ENCODE results near the gene FGGY.

Gene FGGY

GRCh38 chr1:59262631-59263030 lies 34.3 kb upstream of the FGGY start:
- H3K4me3 ChIP-seq (ENCODE audit: low read depth, low read length), result no peak overlapping the region
- no peak for TF ChIP-seq CTCF (IDR thresholded peaks at IDR 0.05; ENCODE audit: low read depth, low read length)
- in situ Hi-C loops (cut with HindIII; ENCODE audit: low sequenced_read_pairs), result no loop called here
- no peak for DNase-seq (ENCODE audit: low read depth, low spot score)

GRCh38 chr1:59263111-59263510 lies 33.8 kb upstream of the FGGY start:
- in situ Hi-C loops (cut with HindIII; ENCODE audit: low sequenced_read_pairs), result no loop called here
- DNase-seq (ENCODE audit: low read depth, low spot score), result no peak
- TF ChIP-seq CTCF (IDR thresholded peaks at IDR 0.05; ENCODE audit: low read depth, low read length), result no peak
- H3K4me3 ChIP-seq (ENCODE audit: low read depth, low read length), result no peak overlapping the region

- in situ Hi-C loops (cut with HindIII; ENCODE audit: low sequenced_read_pairs), result no loop called here
- TF ChIP-seq CTCF (IDR thresholded peaks at IDR 0.05; ENCODE audit: low read depth, low read length), result no peak
- H3K4me3 ChIP-seq (ENCODE audit: low read depth, low read length), result no peak overlapping the region
These were observed 31.3 kb upstream of the FGGY start for GRCh38 chr1:59265622-59266021.

GRCh38 chr1:59266180-59266926 lies 30.5 kb upstream of the FGGY start:
- TF ChIP-seq CTCF (IDR thresholded peaks at IDR 0.05; ENCODE audit: low read depth, low read length), result no peak
- H3K4me3 ChIP-seq (ENCODE audit: low read depth, low read length), result no peak overlapping the region
- no peak for DNase-seq (ENCODE audit: low read depth, low spot score)
- in situ Hi-C loops (cut with HindIII; ENCODE audit: low sequenced_read_pairs), result no loop called here

More at GRCh38 chr1:59265622-59266021, 31.3 kb upstream of the FGGY start:
- no peak for DNase-seq (ENCODE audit: low read depth, low spot score)

GRCh38 chr1:59266927-59267293 lies 30.0 kb upstream of the FGGY start:
- in situ Hi-C loops (cut with HindIII; ENCODE audit: low sequenced_read_pairs), result no loop called here

GRCh38 chr1:59268406-59268805 lies 28.5 kb upstream of the FGGY start:
- H3K4me3 ChIP-seq (ENCODE audit: low read depth, low read length), result no peak overlapping the region
- DNase-seq (ENCODE audit: low read depth, low spot score), result no peak
- in situ Hi-C loops (cut with HindIII; ENCODE audit: low sequenced_read_pairs), result no loop called here
- TF ChIP-seq CTCF (IDR thresholded peaks at IDR 0.05; ENCODE audit: low read depth, low read length), result no peak

More at GRCh38 chr1:59266927-59267293, 30.0 kb upstream of the FGGY start:
- no peak for DNase-seq (ENCODE audit: low read depth, low spot score)
- no peak for TF ChIP-seq CTCF (IDR thresholded peaks at IDR 0.05; ENCODE audit: low read depth, low read length)
- H3K4me3 ChIP-seq (ENCODE audit: low read depth, low read length), result no peak overlapping the region
